Nephron (organoid): Measurements from ENCODE around the gene TEKT2.

Experiments
- H3K27ac Mint-ChIP-seq, 3 experiments: 2 replicates each; pipeline ENCODE4 v1.8.0; 2020; ENCODE audit warnings: mixed read lengths in 3 of 3, mild to moderate bottlenecking in 2 of 3, moderate library complexity in 1 of 3
- H3K27me3 Mint-ChIP-seq: 2 replicates; pipeline ENCODE4 v1.8.0; 2021; ENCODE audit warnings: low read depth, mild to moderate bottlenecking, moderate library complexity, mixed read lengths
- H3K36me3 Mint-ChIP-seq: 2 replicates; pipeline ENCODE4 v1.8.0; 2020; ENCODE audit warnings: low read depth, mixed read lengths
- H3K4me1 Mint-ChIP-seq: 2 replicates; pipeline ENCODE4 v1.8.0; 2020; ENCODE audit warnings: mixed read lengths
- H3K4me3 Mint-ChIP-seq, 3 experiments: 2 replicates each; pipeline ENCODE4 v1.8.0; 2020; ENCODE audit warnings: mild to moderate bottlenecking in 3 of 3, mixed read lengths in 3 of 3, moderate library complexity in 2 of 3
- H3K9me3 Mint-ChIP-seq: 2 replicates; pipeline ENCODE4 v1.8.0; 2020; ENCODE audit warnings: mixed read lengths
- CTCF ChIP-seq, 3 experiments: fragments of 200-600 bp; sonication (generic); IDR thresholded peaks; one replicate each; pipeline ENCODE4 v1.5.0; 2021; ENCODE audit warnings: antibody characterized with exemption in 3 of 3; ENCODE audit not compliant: unreplicated experiment in 3 of 3

Gene TEKT2

GRCh38 chr1:36076979-36077573 is 6.8 kb upstream of the TEKT2 start:
- H3K27me3 Mint-ChIP-seq, result no peaks in the 10 kb centered on the region
- TF ChIP-seq CTCF (IDR thresholded peaks at IDR 0.05; ENCODE audit: unreplicated experiment in 3 of 3), result no peak
- no peaks in the 10 kb centered on the region for H3K9me3 Mint-ChIP-seq
- no peaks in the 10 kb centered on the region for H3K36me3 Mint-ChIP-seq
- H3K27ac Mint-ChIP-seq, result no peak overlapping the region
- no peaks in the 10 kb centered on the region for H3K4me1 Mint-ChIP-seq
- no peak overlapping the region for H3K4me3 Mint-ChIP-seq

- Mint-ChIP-seq H3K4me1 (no peaks in the 10 kb centered on the region), H3K27me3 (no peaks in the 10 kb centered on the region), H3K36me3 (no peaks in the 10 kb centered on the region), H3K27ac (no peak overlapping the region), H3K4me3 (peak overlapping the region in 1 of 3 experiments; percentile 8), H3K9me3 (no peaks in the 10 kb centered on the region)
- no peak for TF ChIP-seq CTCF (IDR thresholded peaks at IDR 0.05; ENCODE audit: unreplicated experiment in 3 of 3)
Observed at GRCh38 chr1:36080236-36080635, 3.7 kb upstream of the TEKT2 start.

GRCh38 chr1:36080801-36081200 is 3.1 kb upstream of the TEKT2 start:
- Mint-ChIP-seq H3K27ac (no peak overlapping the region), H3K36me3 (no peaks in the 10 kb centered on the region), H3K27me3 (no peaks in the 10 kb centered on the region), H3K9me3 (no peaks in the 10 kb centered on the region), H3K4me1 (no peaks in the 10 kb centered on the region), H3K4me3 (peak overlapping the region in 1 of 3 experiments; percentile 15)
- TF ChIP-seq CTCF (IDR thresholded peaks at IDR 0.05; ENCODE audit: unreplicated experiment in 3 of 3), result no peak

GRCh38 chr1:36081926-36082485 is 1.9 kb upstream of the TEKT2 start:
- no peaks in the 10 kb centered on the region for H3K4me1 Mint-ChIP-seq
- no peak for TF ChIP-seq CTCF (IDR thresholded peaks at IDR 0.05; ENCODE audit: unreplicated experiment in 3 of 3)
- H3K4me3 Mint-ChIP-seq, result peak overlapping the region in 2 of 3 experiments; percentile 64 to 73
- H3K36me3 Mint-ChIP-seq, result no peaks in the 10 kb centered on the region
- no peaks in the 10 kb centered on the region for H3K9me3 Mint-ChIP-seq
- no peaks in the 10 kb centered on the region for H3K27me3 Mint-ChIP-seq
- H3K27ac Mint-ChIP-seq, result no peak overlapping the region

GRCh38 chr1:36083219-36083618 is 675 bp upstream of the TEKT2 start:
- Mint-ChIP-seq H3K36me3 (no peaks in the 10 kb centered on the region), H3K4me1 (no peaks in the 10 kb centered on the region), H3K27ac (no peak overlapping the region), H3K27me3 (no peaks in the 10 kb centered on the region), H3K9me3 (no peaks in the 10 kb centered on the region), H3K4me3 (peak overlapping the region; percentile 65 to 80 (median 74))
- TF ChIP-seq CTCF (IDR thresholded peaks at IDR 0.05; ENCODE audit: unreplicated experiment in 3 of 3), result no peak
